B cell (primary cell): ENCODE data around the gene LGALS7.

ENCODE experiments used
- EZH2 ChIP-seq: IDR thresholded peaks from 2 replicates; pipeline ENCODE4 v1.6.1; 2012; ENCODE audit warnings: borderline replicate concordance, low read depth, mild to moderate bottlenecking, moderate library complexity, low read length; ENCODE audit not compliant: insufficient read depth, poor library complexity, severe bottlenecking
- TF ChIP-seq, protein P1 (sequence below): fragments of 200-600 bp; IDR thresholded peaks from one replicate; pipeline ENCODE4 v1.8.0; 2022; ENCODE audit warnings: antibody characterized with exemption, mild to moderate bottlenecking

GRCh38 chr19:38766276-38767047 is 6.9 kb downstream of the LGALS7 start:
- TF ChIP-seq, protein P1, sequence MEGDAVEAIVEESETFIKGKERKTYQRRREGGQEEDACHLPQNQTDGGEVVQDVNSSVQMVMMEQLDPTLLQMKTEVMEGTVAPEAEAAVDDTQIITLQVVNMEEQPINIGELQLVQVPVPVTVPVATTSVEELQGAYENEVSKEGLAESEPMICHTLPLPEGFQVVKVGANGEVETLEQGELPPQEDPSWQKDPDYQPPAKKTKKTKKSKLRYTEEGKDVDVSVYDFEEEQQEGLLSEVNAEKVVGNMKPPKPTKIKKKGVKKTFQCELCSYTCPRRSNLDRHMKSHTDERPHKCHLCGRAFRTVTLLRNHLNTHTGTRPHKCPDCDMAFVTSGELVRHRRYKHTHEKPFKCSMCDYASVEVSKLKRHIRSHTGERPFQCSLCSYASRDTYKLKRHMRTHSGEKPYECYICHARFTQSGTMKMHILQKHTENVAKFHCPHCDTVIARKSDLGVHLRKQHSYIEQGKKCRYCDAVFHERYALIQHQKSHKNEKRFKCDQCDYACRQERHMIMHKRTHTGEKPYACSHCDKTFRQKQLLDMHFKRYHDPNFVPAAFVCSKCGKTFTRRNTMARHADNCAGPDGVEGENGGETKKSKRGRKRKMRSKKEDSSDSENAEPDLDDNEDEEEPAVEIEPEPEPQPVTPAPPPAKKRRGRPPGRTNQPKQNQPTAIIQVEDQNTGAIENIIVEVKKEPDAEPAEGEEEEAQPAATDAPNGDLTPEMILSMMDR, result no peak
- no peak for TF ChIP-seq EZH2
